HEK293T (cell line): Measurements from ENCODE around the gene CD274.
"Not testable (repeated sequence)": the region's sequence is repeated elsewhere in the genome, so short reads cannot be mapped to it uniquely, and the experiment has no call there.

Source experiments
- BHLHE40 ChIP-seq: fragments of 450-650 bp; IDR thresholded peaks from 2 replicates; pipeline ENCODE4 v1.6.1; 2016; ENCODE audit warnings: mild to moderate bottlenecking, moderate library complexity, borderline replicate concordance
- FOXK2 ChIP-seq: fragments of 450-650 bp; IDR thresholded peaks from 2 replicates; pipeline ENCODE4 v1.6.1; 2016; ENCODE audit warnings: mild to moderate bottlenecking
- FOXM1 ChIP-seq: fragments of 450-650 bp; IDR thresholded peaks from 2 replicates; pipeline ENCODE4 v1.6.1; 2017; ENCODE audit warnings: mild to moderate bottlenecking, borderline replicate concordance
- SP1 ChIP-seq: fragments of 450-650 bp; IDR thresholded peaks from 2 replicates; pipeline ENCODE4 v1.6.1; 2017
- TF ChIP-seq, protein P1 (sequence below): fragments of 450-650 bp; IDR thresholded peaks from 2 replicates; pipeline ENCODE4 v1.6.1; 2016

DNA sequence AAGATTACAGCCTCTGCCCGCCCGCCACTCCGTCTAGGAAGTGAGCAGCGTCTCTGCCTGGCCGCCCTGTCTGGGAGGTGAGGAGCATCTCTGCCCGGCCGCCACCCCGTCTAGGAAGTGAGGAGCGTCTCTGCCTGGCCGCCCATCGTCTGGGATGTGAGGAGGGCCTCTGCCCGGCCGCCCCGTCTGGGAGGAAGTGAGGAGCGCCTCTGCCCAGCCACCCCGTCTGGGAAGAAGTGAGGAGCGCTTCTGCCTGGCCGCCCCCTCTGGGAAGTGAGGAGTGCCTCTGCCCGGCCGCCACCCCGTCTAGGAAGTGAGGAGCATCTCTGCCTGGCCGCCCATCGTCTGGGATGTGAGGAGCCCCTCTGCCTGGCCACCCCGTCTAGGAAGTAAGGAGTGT is 17.5 kb upstream of the CD274 start:
- not testable (repeated sequence) for TF ChIP-seq BHLHE40, FOXK2, SP1, FOXM1
- TF ChIP-seq, protein P1, sequence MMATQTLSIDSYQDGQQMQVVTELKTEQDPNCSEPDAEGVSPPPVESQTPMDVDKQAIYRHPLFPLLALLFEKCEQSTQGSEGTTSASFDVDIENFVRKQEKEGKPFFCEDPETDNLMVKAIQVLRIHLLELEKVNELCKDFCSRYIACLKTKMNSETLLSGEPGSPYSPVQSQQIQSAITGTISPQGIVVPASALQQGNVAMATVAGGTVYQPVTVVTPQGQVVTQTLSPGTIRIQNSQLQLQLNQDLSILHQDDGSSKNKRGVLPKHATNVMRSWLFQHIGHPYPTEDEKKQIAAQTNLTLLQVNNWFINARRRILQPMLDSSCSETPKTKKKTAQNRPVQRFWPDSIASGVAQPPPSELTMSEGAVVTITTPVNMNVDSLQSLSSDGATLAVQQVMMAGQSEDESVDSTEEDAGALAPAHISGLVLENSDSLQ, result not testable (repeated sequence)
